GM23338 (cell line): ENCODE measurements around the gene CAVIN2. TPM values are rescaled to one million over a fixed set of nuclear protein-coding genes. Genes with fewer than 3 reads are reported as not detected.

Source experiments
- ATAC-seq: fragments of 200-7000 bp; cut with Tn5 transposase; 3 replicates; pipeline ENCODE4 v1.9.1; 2020
- DNase-seq: peaks from one replicate; pipeline ENCODE4 v3.0.0-alpha.2; 2015; ENCODE audit warnings: low spot score
- H2AFZ ChIP-seq: fragments of 200-600 bp; sonication (generic); 2 replicates; pipeline ENCODE4 v1.8.0; 2016; ENCODE audit warnings: antibody characterized with exemption, mild to moderate bottlenecking, moderate library complexity
- H3F3A ChIP-seq: fragments of 200-600 bp; sonication (generic); replicated peaks from 2 replicates; pipeline ENCODE4 v1.8.0; 2017; ENCODE audit warnings: antibody characterized with exemption, mixed run types, low read depth
- H3K27ac ChIP-seq: fragments of 200-600 bp; sonication (generic); 2 replicates; pipeline ENCODE4 v1.6.1; 2016; ENCODE audit warnings: low read depth
- H3K27me3 ChIP-seq: fragments of 200-600 bp; sonication (generic); 2 replicates; pipeline ENCODE4 v1.8.0; 2016; ENCODE audit warnings: mild to moderate bottlenecking, mixed run types, moderate library complexity; ENCODE audit not compliant: insufficient read depth
- H3K36me3 ChIP-seq: fragments of 200-600 bp; sonication (generic); 2 replicates; pipeline ENCODE4 v1.8.0; 2016; ENCODE audit warnings: mild to moderate bottlenecking; ENCODE audit not compliant: insufficient read depth
- H3K4me1 ChIP-seq: fragments of 200-600 bp; sonication (generic); 2 replicates; pipeline ENCODE4 v1.8.0; 2016; ENCODE audit warnings: mild to moderate bottlenecking, moderate library complexity; ENCODE audit not compliant: insufficient read depth
- H3K4me2 ChIP-seq: fragments of 200-600 bp; sonication (generic); 2 replicates; pipeline ENCODE4 v1.7.1; 2017; ENCODE audit warnings: mixed run types
- H3K4me3 ChIP-seq: fragments of 200-600 bp; sonication (generic); 2 replicates; pipeline ENCODE4 v1.6.1; 2016; ENCODE audit warnings: mixed run types
- H3K79me2 ChIP-seq: fragments of 200-600 bp; sonication (generic); replicated peaks from 2 replicates; pipeline ENCODE4 v1.8.0; 2017; ENCODE audit warnings: mild to moderate bottlenecking; ENCODE audit not compliant: insufficient read depth
- H3K9me2 ChIP-seq: fragments of 200-600 bp; sonication (generic); 2 replicates; pipeline ENCODE4 v1.8.0; 2017; ENCODE audit not compliant: insufficient read depth
- H4K20me1 ChIP-seq: fragments of 200-600 bp; sonication (generic); replicated peaks from 2 replicates; pipeline ENCODE4 v1.8.0; 2017; ENCODE audit warnings: mild to moderate bottlenecking; ENCODE audit not compliant: insufficient read depth
- H3K27ac Mint-ChIP-seq: 2 replicates; pipeline ENCODE4 v1.8.0; 2020; ENCODE audit warnings: inconsistent platforms, mild to moderate bottlenecking, moderate library complexity, mixed read lengths
- H3K27me3 Mint-ChIP-seq: 3 replicates; pipeline ENCODE4 v1.8.0; 2022; ENCODE audit warnings: low read depth, mild to moderate bottlenecking, moderate library complexity, mixed read lengths, inconsistent platforms; ENCODE audit not compliant: insufficient read depth, poor library complexity
- H3K36me3 Mint-ChIP-seq: 3 replicates; pipeline ENCODE4 v1.8.0; 2021; ENCODE audit warnings: low read depth, mild to moderate bottlenecking, inconsistent platforms, moderate library complexity, mixed read lengths
- H3K4me1 Mint-ChIP-seq: 3 replicates; pipeline ENCODE4 v1.8.0; 2020; ENCODE audit warnings: mild to moderate bottlenecking, inconsistent platforms, mixed read lengths
- H3K4me3 Mint-ChIP-seq: 3 replicates; pipeline ENCODE4 v1.8.0; 2021; ENCODE audit warnings: moderate library complexity, mild to moderate bottlenecking, inconsistent platforms, mixed read lengths
- H3K9me3 Mint-ChIP-seq: 3 replicates; pipeline ENCODE4 v1.8.0; 2020; ENCODE audit warnings: moderate library complexity, mild to moderate bottlenecking, inconsistent platforms, mixed read lengths
- CREB1 ChIP-seq: fragments of 250-450 bp; sonication (Bioruptor Pico); IDR thresholded peaks from 2 replicates; pipeline ENCODE4 v1.5.0; 2020; ENCODE audit warnings: low read depth, mild to moderate bottlenecking, moderate library complexity
- CTCF ChIP-seq, 2 experiments: fragments of 200-600 bp in 1 of 2; sonication (generic) in 1 of 2; conservative IDR thresholded peaks; 2 replicates each; pipeline versions ENCODE4 v1.5.1 to v1.6.1; 2016 to 2017; ENCODE audit warnings: antibody characterized with exemption in 2 of 2, low read depth in 2 of 2, mild to moderate bottlenecking in 2 of 2, moderate library complexity in 1 of 2
- EZH2 ChIP-seq: fragments of 200-600 bp; sonication (generic); IDR thresholded peaks from one replicate; pipeline ENCODE4 v1.8.0; 2017; ENCODE audit warnings: antibody characterized with exemption, mild to moderate bottlenecking, low read depth; ENCODE audit not compliant: unreplicated experiment
- EZH2phosphoT487 ChIP-seq: fragments of 200-600 bp; sonication (generic); IDR thresholded peaks from one replicate; pipeline ENCODE4 v1.8.1; 2018; ENCODE audit warnings: antibody characterized with exemption; ENCODE audit not compliant: unreplicated experiment
- JUNB ChIP-seq: IDR thresholded peaks from one replicate; pipeline ENCODE4 v1.6.1; 2016; ENCODE audit warnings: antibody characterized with exemption; ENCODE audit not compliant: unreplicated experiment
- NANOG ChIP-seq: IDR thresholded peaks from 2 replicates; pipeline ENCODE4 v1.6.1; 2016; ENCODE audit warnings: antibody characterized with exemption, borderline replicate concordance
- POLR2AphosphoS5 ChIP-seq: IDR thresholded peaks from 2 replicates; pipeline ENCODE4 v1.6.1; 2016; ENCODE audit warnings: antibody characterized with exemption, low read depth
- REST ChIP-seq: IDR thresholded peaks from one replicate; pipeline ENCODE4 v1.6.1; 2018; ENCODE audit warnings: antibody characterized with exemption; ENCODE audit not compliant: unreplicated experiment
- STAT1 ChIP-seq: IDR thresholded peaks from one replicate; pipeline ENCODE4 v1.6.1; 2016; ENCODE audit warnings: antibody characterized with exemption; ENCODE audit not compliant: unreplicated experiment
- ZNF114 ChIP-seq: fragments of 250-450 bp; sonication (Bioruptor Pico); IDR thresholded peaks from 2 replicates; pipeline ENCODE4 v1.5.0; 2020; ENCODE audit warnings: mild to moderate bottlenecking, moderate library complexity
- ZNF331 ChIP-seq: fragments of 250-450 bp; sonication (Bioruptor Pico); IDR thresholded peaks from 2 replicates; pipeline ENCODE4 v1.5.0; 2020; ENCODE audit warnings: low read depth, mild to moderate bottlenecking, moderate library complexity
- polyA plus RNA-seq: library from polyadenylated mRNA; unstranded; fragments of >200 nt; fragmentation: Nextera tagmentation; extraction: Ambion mirVana; gene quantifications from 2 replicates; pipeline ENCODE4 v1.2.1, GENCODE V29; 2016
- total RNA-seq: library from RNA; depleted of rRNA; stranded (reverse); fragments of >200 nt; shearing (Covaris generic); gene quantifications from 2 replicates; pipeline ENCODE4 v1.2.3, GENCODE V29; 2014
- TF ChIP-seq, protein P1 (sequence below): fragments of 250-450 bp; sonication (Bioruptor Pico); IDR thresholded peaks from 2 replicates; pipeline ENCODE4 v1.5.0; 2020; ENCODE audit warnings: mild to moderate bottlenecking, moderate library complexity
- TF ChIP-seq, protein P2 (sequence below): IDR thresholded peaks from 2 replicates; pipeline ENCODE4 v1.6.1; 2016; ENCODE audit warnings: antibody characterized with exemption

Gene CAVIN2
- total and polyA plus RNA-seq, 2 experiments from 2014 or later, result 0.07 to 0.15 TPM

GRCh38 chr2:191877875-191878274 is 31.0 kb upstream of the CAVIN2 start:
- Mint-ChIP-seq H3K4me3 (no peak overlapping the region), H3K4me1 (no peaks in the 10 kb centered on the region), H3K36me3 (no peaks in the 10 kb centered on the region; the same call in 2 of the 3 replicates), H3K27me3 (peaks cover 1% of the 10 kb centered on the region), H3K9me3 (peaks cover 2% of the 10 kb centered on the region; the same call in 1 of the 3 replicates), H3K27ac (no peak overlapping the region)
- no peak overlapping the region for H3K4me2 ChIP-seq
- H3K27me3 ChIP-seq, result no peaks in the 10 kb centered on the region
- ATAC-seq, result no peak
- H2AFZ ChIP-seq, result no peak overlapping the region
- no peaks in the 10 kb centered on the region for H3K9me2 ChIP-seq
- no peak overlapping the region for H3K27ac ChIP-seq
- H3K36me3 ChIP-seq, result no peaks in the 10 kb centered on the region
- H3K4me1 ChIP-seq, result no peaks in the 10 kb centered on the region; the same call in 1 of the 2 replicates
- no peak for DNase-seq
- no peak for TF ChIP-seq REST
- no peak for TF ChIP-seq NANOG
- no peak for TF ChIP-seq ZNF331
- no peak for TF ChIP-seq POLR2AphosphoS5
- TF ChIP-seq CTCF (conservative IDR thresholded peaks at IDR 0.05; ENCODE audit: low read depth in 2 of 2), result no peak
- TF ChIP-seq, protein P1, sequence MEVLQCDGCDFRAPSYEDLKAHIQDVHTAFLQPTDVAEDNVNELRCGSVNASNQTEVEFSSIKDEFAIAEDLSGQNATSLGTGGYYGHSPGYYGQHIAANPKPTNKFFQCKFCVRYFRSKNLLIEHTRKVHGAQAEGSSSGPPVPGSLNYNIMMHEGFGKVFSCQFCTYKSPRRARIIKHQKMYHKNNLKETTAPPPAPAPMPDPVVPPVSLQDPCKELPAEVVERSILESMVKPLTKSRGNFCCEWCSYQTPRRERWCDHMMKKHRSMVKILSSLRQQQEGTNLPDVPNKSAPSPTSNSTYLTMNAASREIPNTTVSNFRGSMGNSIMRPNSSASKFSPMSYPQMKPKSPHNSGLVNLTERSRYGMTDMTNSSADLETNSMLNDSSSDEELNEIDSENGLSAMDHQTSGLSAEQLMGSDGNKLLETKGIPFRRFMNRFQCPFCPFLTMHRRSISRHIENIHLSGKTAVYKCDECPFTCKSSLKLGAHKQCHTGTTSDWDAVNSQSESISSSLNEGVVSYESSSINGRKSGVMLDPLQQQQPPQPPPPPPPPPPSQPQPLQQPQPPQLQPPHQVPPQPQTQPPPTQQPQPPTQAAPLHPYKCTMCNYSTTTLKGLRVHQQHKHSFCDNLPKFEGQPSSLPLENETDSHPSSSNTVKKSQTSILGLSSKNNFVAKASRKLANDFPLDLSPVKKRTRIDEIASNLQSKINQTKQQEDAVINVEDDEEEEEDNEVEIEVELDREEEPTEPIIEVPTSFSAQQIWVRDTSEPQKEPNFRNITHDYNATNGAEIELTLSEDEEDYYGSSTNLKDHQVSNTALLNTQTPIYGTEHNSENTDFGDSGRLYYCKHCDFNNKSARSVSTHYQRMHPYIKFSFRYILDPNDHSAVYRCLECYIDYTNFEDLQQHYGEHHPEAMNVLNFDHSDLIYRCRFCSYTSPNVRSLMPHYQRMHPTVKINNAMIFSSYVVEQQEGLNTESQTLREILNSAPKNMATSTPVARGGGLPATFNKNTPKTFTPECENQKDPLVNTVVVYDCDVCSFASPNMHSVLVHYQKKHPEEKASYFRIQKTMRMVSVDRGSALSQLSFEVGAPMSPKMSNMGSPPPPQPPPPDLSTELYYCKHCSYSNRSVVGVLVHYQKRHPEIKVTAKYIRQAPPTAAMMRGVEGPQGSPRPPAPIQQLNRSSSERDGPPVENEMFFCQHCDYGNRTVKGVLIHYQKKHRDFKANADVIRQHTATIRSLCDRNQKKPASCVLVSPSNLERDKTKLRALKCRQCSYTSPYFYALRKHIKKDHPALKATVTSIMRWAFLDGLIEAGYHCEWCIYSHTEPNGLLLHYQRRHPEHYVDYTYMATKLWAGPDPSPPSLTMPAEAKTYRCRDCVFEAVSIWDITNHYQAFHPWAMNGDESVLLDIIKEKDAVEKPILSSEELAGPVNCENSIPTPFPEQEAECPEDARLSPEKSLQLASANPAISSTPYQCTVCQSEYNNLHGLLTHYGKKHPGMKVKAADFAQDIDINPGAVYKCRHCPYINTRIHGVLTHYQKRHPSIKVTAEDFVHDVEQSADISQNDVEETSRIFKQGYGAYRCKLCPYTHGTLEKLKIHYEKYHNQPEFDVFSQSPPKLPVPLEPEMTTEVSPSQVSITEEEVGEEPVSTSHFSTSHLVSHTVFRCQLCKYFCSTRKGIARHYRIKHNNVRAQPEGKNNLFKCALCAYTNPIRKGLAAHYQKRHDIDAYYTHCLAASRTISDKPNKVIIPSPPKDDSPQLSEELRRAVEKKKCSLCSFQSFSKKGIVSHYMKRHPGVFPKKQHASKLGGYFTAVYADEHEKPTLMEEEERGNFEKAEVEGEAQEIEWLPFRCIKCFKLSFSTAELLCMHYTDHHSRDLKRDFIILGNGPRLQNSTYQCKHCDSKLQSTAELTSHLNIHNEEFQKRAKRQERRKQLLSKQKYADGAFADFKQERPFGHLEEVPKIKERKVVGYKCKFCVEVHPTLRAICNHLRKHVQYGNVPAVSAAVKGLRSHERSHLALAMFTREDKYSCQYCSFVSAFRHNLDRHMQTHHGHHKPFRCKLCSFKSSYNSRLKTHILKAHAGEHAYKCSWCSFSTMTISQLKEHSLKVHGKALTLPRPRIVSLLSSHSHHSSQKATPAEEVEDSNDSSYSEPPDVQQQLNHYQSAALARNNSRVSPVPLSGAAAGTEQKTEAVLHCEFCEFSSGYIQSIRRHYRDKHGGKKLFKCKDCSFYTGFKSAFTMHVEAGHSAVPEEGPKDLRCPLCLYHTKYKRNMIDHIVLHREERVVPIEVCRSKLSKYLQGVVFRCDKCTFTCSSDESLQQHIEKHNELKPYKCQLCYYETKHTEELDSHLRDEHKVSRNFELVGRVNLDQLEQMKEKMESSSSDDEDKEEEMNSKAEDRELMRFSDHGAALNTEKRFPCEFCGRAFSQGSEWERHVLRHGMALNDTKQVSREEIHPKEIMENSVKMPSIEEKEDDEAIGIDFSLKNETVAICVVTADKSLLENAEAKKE (CRISPR knock-in tag), result no peak
- TF ChIP-seq ZNF114 (CRISPR knock-in tag), result no peak
- TF ChIP-seq JUNB, result no peak
- TF ChIP-seq EZH2, result no peak
- no peak for TF ChIP-seq CREB1 (CRISPR knock-in tag)
- TF ChIP-seq, protein P2, sequence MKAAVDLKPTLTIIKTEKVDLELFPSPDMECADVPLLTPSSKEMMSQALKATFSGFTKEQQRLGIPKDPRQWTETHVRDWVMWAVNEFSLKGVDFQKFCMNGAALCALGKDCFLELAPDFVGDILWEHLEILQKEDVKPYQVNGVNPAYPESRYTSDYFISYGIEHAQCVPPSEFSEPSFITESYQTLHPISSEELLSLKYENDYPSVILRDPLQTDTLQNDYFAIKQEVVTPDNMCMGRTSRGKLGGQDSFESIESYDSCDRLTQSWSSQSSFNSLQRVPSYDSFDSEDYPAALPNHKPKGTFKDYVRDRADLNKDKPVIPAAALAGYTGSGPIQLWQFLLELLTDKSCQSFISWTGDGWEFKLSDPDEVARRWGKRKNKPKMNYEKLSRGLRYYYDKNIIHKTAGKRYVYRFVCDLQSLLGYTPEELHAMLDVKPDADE, result no peak
- TF ChIP-seq EZH2phosphoT487, result no peak
- TF ChIP-seq STAT1, result no peak
- no peaks in the 10 kb centered on the region for H3K79me2 ChIP-seq
- no peak overlapping the region for H3K4me3 ChIP-seq
- no peaks in the 10 kb centered on the region for H4K20me1 ChIP-seq
- no peaks in the 10 kb centered on the region for H3F3A ChIP-seq
